H1 (cell line): ENCODE measurements around the gene VENTX. TPM values are rescaled to one million over a fixed set of nuclear protein-coding genes. Genes with fewer than 3 reads are reported as not detected.

ENCODE experiments used
- CTCF ChIA-PET: fragments of 300-600 bp; sonication (Branson Sonifier 250); formaldehyde crosslinking; loops from one replicate; lab custom pipeline; 2021; ENCODE audit not compliant: partially characterized antibody; lab: Charles Lee
- POLR2A ChIA-PET: fragments of 300-600 bp; sonication (Branson Sonifier 250); formaldehyde crosslinking; loops from one replicate; lab custom pipeline; 2021; ENCODE audit warnings: inconsistent platforms; ENCODE audit not compliant: partially characterized antibody; lab: Charles Lee
- DNase-seq, 2 experiments: peaks; one replicate each; pipeline versions ENCODE4 v3.0.0 to v3.0.0-alpha.2; 2010 to 2022; ENCODE audit warnings: low spot score in 2 of 2, low read depth in 1 of 2, mixed read lengths in 1 of 2
- FAIRE-seq: peaks from 2 replicates; lab custom pipeline; 2011; peaks lifted over from hg19 to GRCh38; lab: Jason Lieb, UNC
- H2AFZ ChIP-seq: 2 replicates; pipeline ENCODE4 v1.8.1; 2012; ENCODE audit warnings: low read length, inconsistent platforms
- H2AK5ac ChIP-seq: 2 replicates; pipeline ENCODE4 v1.6.1; 2013; ENCODE audit warnings: low read depth, low read length
- H2BK120ac ChIP-seq: replicated peaks from 2 replicates; pipeline ENCODE3; 2013; ENCODE audit warnings: low read depth, low read length, inconsistent platforms
- H2BK12ac ChIP-seq: 2 replicates; pipeline ENCODE4 v1.6.1; 2013; ENCODE audit warnings: low read depth, low read length
- H2BK15ac ChIP-seq: 2 replicates; pipeline ENCODE4 v1.6.1; 2013; ENCODE audit warnings: low read length
- H2BK20ac ChIP-seq: 2 replicates; pipeline ENCODE4 v1.6.1; 2013; ENCODE audit warnings: low read length
- H2BK5ac ChIP-seq: 2 replicates; pipeline ENCODE4 v1.6.1; 2013; ENCODE audit warnings: low read depth, low read length
- H3K14ac ChIP-seq: 2 replicates; pipeline ENCODE4 v1.6.1; 2013; ENCODE audit warnings: inconsistent platforms; ENCODE audit not compliant: insufficient read length
- H3K18ac ChIP-seq: 2 replicates; pipeline ENCODE4 v1.6.1; 2013; ENCODE audit warnings: low read length; ENCODE audit errors: extremely low read depth
- H3K23ac ChIP-seq: 2 replicates; pipeline ENCODE4 v1.6.1; 2013; ENCODE audit warnings: inconsistent platforms; ENCODE audit not compliant: insufficient read length
- H3K23me2 ChIP-seq: 2 replicates; pipeline ENCODE4 v1.6.1; 2013; ENCODE audit warnings: low read depth, low read length
- H3K27ac ChIP-seq: 2 replicates; pipeline ENCODE4 v1.6.1; 2011; ENCODE audit warnings: low read depth, low read length, inconsistent platforms
- H3K27me3 ChIP-seq, 4 experiments: replicated peaks in 1 of 4; 1 replicate in 1 of 4; 2 replicates in 3 of 4; pipeline versions ENCODE4 v1.6.1 to v1.8.1; 2011 to 2013; ENCODE audit warnings: low read length in 3 of 4, mild to moderate bottlenecking in 3 of 4, inconsistent platforms in 2 of 4, mixed read lengths in 2 of 4, moderate library complexity in 1 of 4; ENCODE audit not compliant: control insufficient read depth in 3 of 4, insufficient read depth in 3 of 4; ENCODE audit errors: extremely low read depth in 1 of 4
- H3K36me3 ChIP-seq, 4 experiments: 2 replicates each; pipeline versions ENCODE4 v1.6.1 to v1.8.1; 2011 to 2013; ENCODE audit warnings: mild to moderate bottlenecking in 4 of 4, low read length in 3 of 4, moderate library complexity in 2 of 4, control low read depth in 1 of 4, inconsistent platforms in 1 of 4; ENCODE audit not compliant: insufficient read depth in 4 of 4, control insufficient read depth in 2 of 4
- H3K4ac ChIP-seq: replicated peaks from 2 replicates; pipeline ENCODE3; 2013; ENCODE audit warnings: low read length, low read depth, mixed read lengths, inconsistent platforms; ENCODE audit not compliant: insufficient read length
- H3K4me1 ChIP-seq, 4 experiments: replicated peaks in 1 of 4; 1 replicate in 1 of 4; 2 replicates in 3 of 4; pipeline versions ENCODE4 v1.6.1 to v1.8.1; 2011 to 2013; ENCODE audit warnings: low read length in 3 of 4, inconsistent platforms in 2 of 4, mixed read lengths in 1 of 4; ENCODE audit not compliant: insufficient read depth in 4 of 4, control insufficient read depth in 3 of 4
- H3K4me2 ChIP-seq, 2 experiments: 2 replicates each; pipeline versions ENCODE4 v1.6.1 to v1.8.1; 2011 to 2013; ENCODE audit warnings: low read depth in 2 of 2, low read length in 2 of 2, control low read depth in 1 of 2, inconsistent platforms in 1 of 2, mild to moderate bottlenecking in 1 of 2; ENCODE audit not compliant: insufficient read depth in 1 of 2
- H3K4me3 ChIP-seq, 4 experiments: fragments of 200-600, 300-600 bp in 1 of 4; sonication (generic), shearing (Covaris generic), sonication (Bioruptor Twin) in 1 of 4; 2 replicates each; pipeline versions ENCODE4 v1.5.1 to v1.8.1; 2011 to 2016; ENCODE audit warnings: low read length in 4 of 4, low read depth in 3 of 4, control low read depth in 2 of 4, inconsistent platforms in 2 of 4, mild to moderate bottlenecking in 2 of 4, mixed read lengths in 1 of 4, moderate library complexity in 1 of 4; ENCODE audit not compliant: insufficient read depth in 2 of 4; ENCODE audit errors: extremely low read depth in 1 of 4
- H3K56ac ChIP-seq: replicated peaks from 2 replicates; pipeline ENCODE3; 2013; ENCODE audit warnings: low read depth, mild to moderate bottlenecking, mixed read lengths, low read length, inconsistent platforms; ENCODE audit not compliant: insufficient read length
- H3K79me1 ChIP-seq: 2 replicates; pipeline ENCODE4 v1.6.1; 2013; ENCODE audit warnings: low read depth, low read length, control low read depth
- H3K79me2 ChIP-seq, 2 experiments: 2 replicates each; pipeline versions ENCODE4 v1.6.1 to v1.8.1; 2012 to 2013; ENCODE audit warnings: low read length in 2 of 2, mild to moderate bottlenecking in 2 of 2, inconsistent platforms in 1 of 2; ENCODE audit not compliant: insufficient read depth in 2 of 2, control insufficient read depth in 1 of 2
- H3K9ac ChIP-seq, 4 experiments: replicated peaks in 1 of 4; 1 replicate in 1 of 4; 2 replicates in 3 of 4; pipeline versions ENCODE4 v1.6.1 to v1.8.1; 2011 to 2013; ENCODE audit warnings: low read depth in 3 of 4, low read length in 3 of 4, control low read depth in 2 of 4, mild to moderate bottlenecking in 2 of 4, moderate library complexity in 2 of 4, inconsistent platforms in 1 of 4; ENCODE audit errors: extremely low read depth in 1 of 4
- H3K9me3 ChIP-seq, 2 experiments: 2 replicates each; pipeline versions ENCODE4 v1.6.1 to v1.8.1; 2012 to 2013; ENCODE audit warnings: mild to moderate bottlenecking in 2 of 2, moderate library complexity in 2 of 2, control low read depth in 1 of 2, inconsistent platforms in 1 of 2, low read depth in 1 of 2, low read length in 1 of 2, mixed read lengths in 1 of 2; ENCODE audit not compliant: insufficient read depth in 2 of 2
- H4K20me1 ChIP-seq, 2 experiments: replicated peaks in 1 of 2; 2 replicates each; pipeline versions ENCODE3 to v1.8.1; 2011 to 2013; ENCODE audit warnings: inconsistent platforms in 2 of 2, low read length in 2 of 2, mild to moderate bottlenecking in 1 of 2; ENCODE audit not compliant: insufficient read depth in 2 of 2, control insufficient read depth in 1 of 2
- H4K5ac ChIP-seq: 2 replicates; pipeline ENCODE4 v1.6.1; 2013; ENCODE audit warnings: low read length, low read depth, mixed read lengths, inconsistent platforms; ENCODE audit not compliant: insufficient read length
- H4K8ac ChIP-seq: 2 replicates; pipeline ENCODE4 v1.8.0; 2013; ENCODE audit warnings: mild to moderate bottlenecking, moderate library complexity, low read length, inconsistent platforms; ENCODE audit not compliant: insufficient read depth; ENCODE audit errors: extremely low read depth
- H4K91ac ChIP-seq: replicated peaks from 2 replicates; pipeline ENCODE3; 2013; ENCODE audit warnings: low read length, mixed read lengths, inconsistent platforms; ENCODE audit not compliant: insufficient read length
- CTBP2 ChIP-seq: IDR thresholded peaks from 2 replicates; pipeline ENCODE4 v1.7.0; 2011; ENCODE audit warnings: borderline replicate concordance, mild to moderate bottlenecking, moderate library complexity, mixed read lengths, low read length; ENCODE audit not compliant: insufficient read depth, insufficient read length
- EZH2 ChIP-seq: fragments of 200-600 bp; sonication (generic); IDR thresholded peaks from 2 replicates; pipeline ENCODE4 v1.7.1; 2012; ENCODE audit warnings: low read depth, mild to moderate bottlenecking, moderate library complexity, low read length, inconsistent platforms; ENCODE audit not compliant: severe bottlenecking
- POLR2A ChIP-seq, 2 experiments: IDR thresholded peaks; 1 replicate in 1 of 2; 2 replicates in 1 of 2; pipeline ENCODE4 v1.6.1; 2011; ENCODE audit warnings: low read depth in 2 of 2, low read length in 2 of 2, mild to moderate bottlenecking in 2 of 2; ENCODE audit errors: control extremely low read depth in 1 of 2
- POLR2AphosphoS5 ChIP-seq: IDR thresholded peaks from 2 replicates; pipeline ENCODE4 v1.6.1; 2011; ENCODE audit warnings: low read depth, low read length
- RXRA ChIP-seq: IDR thresholded peaks from 2 replicates; pipeline ENCODE4 v1.6.1; 2011; ENCODE audit warnings: low read depth, mild to moderate bottlenecking, low read length, moderate library complexity; ENCODE audit not compliant: insufficient read depth
- SIN3A ChIP-seq, 2 experiments: IDR thresholded peaks in 1 of 2; conservative IDR thresholded peaks in 1 of 2; 2 replicates each; pipeline ENCODE4 v1.6.1; 2011 to 2012; ENCODE audit warnings: low read length in 2 of 2, improper control_type of control experiment in 1 of 2, low read depth in 1 of 2, mild to moderate bottlenecking in 1 of 2
- SP2 ChIP-seq: IDR thresholded peaks from 2 replicates; pipeline ENCODE4 v1.6.1; 2012; ENCODE audit warnings: mild to moderate bottlenecking, low read length, inconsistent platforms
- ZNF274 ChIP-seq: IDR thresholded peaks from 2 replicates; pipeline ENCODE4 v1.7.0; 2012; ENCODE audit warnings: low read length, borderline replicate concordance; ENCODE audit errors: extremely low read depth
- WGBS, 2 experiments: shearing (Covaris generic) in 1 of 2; methylation state at CpG; one replicate each; pipeline versions ENCODE4 v1.1.6 to v1.1.7; 2013 to 2015; ENCODE audit warnings: low lambda C conversion rate in 2 of 2, mixed read lengths in 2 of 2, inconsistent platforms in 1 of 2, low coverage in 1 of 2, missing lambda C conversion rate in 1 of 2; ENCODE audit not compliant: insufficient replicate concordance in 2 of 2, insufficient coverage in 1 of 2, insufficient read length in 1 of 2; ENCODE audit errors: extremely low coverage in 1 of 2, missing lambda C conversion rate in 1 of 2; 5-methylcytosine and 5-hydroxymethylcytosine counted together
- polyA plus RNA-seq, 7 experiments: library from polyadenylated mRNA; depleted of rRNA in 3 of 7; stranded (reverse) in 5 of 7; unstranded in 2 of 7; fragments of >200 nt in 5 of 7; fragments of 200-250 nt in 2 of 7; gene quantifications; 1 replicate in 5 of 7; 2 replicates in 1 of 7; 4 replicates in 1 of 7; pipeline versions ENCODE4 v1.2.1 to v1.2.3, GENCODE V29; 2011 to 2013; ENCODE audit warnings: missing spikeins in 2 of 7, mixed read lengths in 2 of 7
- total RNA-seq: library from RNA; stranded (reverse); fragmentation: NEBNext Ultra II Directional; extraction: Animal tissue kit (Norgen Biotek cat#: 25700); gene quantifications from 2 replicates; pipeline ENCODE4 v1.2.1, GENCODE V29; 2021

The VENTX gene
- total and polyA plus RNA-seq, 2 of the 8 experiments (the other 6 are each of a cell fraction or from before 2014, with no cell fraction given): 5.6 TPM

DNA sequence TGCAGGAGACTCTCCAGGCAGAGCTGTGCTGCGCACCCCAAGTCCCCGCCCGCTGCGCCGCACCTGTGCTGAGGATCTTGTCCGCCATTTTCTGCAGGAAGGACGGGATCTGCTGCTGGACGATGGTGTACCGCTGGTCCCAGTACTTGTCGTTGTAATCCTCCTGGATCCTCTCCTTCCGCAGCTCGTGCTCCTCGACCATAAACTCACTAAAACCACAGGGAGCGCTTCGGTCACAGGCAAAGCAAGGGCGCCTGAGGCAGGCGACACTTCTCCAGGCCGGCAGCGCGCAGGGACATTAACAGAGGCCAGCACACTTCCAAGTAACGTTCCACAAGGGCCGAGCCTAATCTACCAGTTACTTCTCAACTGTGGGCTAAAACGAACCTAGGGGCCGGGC is 52.1 kb downstream of the VENTX start:
- H3K9me3 ChIP-seq: no peaks in the 10 kb centered on the region
- H2AK5ac ChIP-seq: no peak overlapping the region
- no peak overlapping the region for H3K4ac ChIP-seq
- no peak overlapping the region for H2BK20ac ChIP-seq
- H3K79me2 ChIP-seq: no peaks in the 10 kb centered on the region
- H2BK5ac ChIP-seq: no peak overlapping the region
- H3K18ac ChIP-seq: no peak overlapping the region
- no peaks in the 10 kb centered on the region for H3K79me1 ChIP-seq
- H3K9ac ChIP-seq: no peak overlapping the region
- no peak overlapping the region for H4K91ac ChIP-seq
- no peaks in the 10 kb centered on the region for H3K23me2 ChIP-seq
- no peak overlapping the region for H4K8ac ChIP-seq
- no peak overlapping the region for H3K56ac ChIP-seq
- no peak for TF ChIP-seq EZH2
- TF ChIP-seq ZNF274: no peak
- TF ChIP-seq SIN3A (conservative IDR thresholded peaks at IDR 0.05 in 1 of 2, IDR thresholded peaks at IDR 0.05 in 1 of 2; ENCODE audit: low read depth in 1 of 2, low read length in 2 of 2): no peak
- TF ChIP-seq RXRA: no peak
- TF ChIP-seq SP2: no peak
- no peak for TF ChIP-seq CTBP2
- TF ChIP-seq POLR2A (IDR thresholded peaks at IDR 0.05; ENCODE audit: control extremely low read depth in 1 of 2, low read depth in 2 of 2, low read length in 2 of 2): no peak
- no peak for TF ChIP-seq POLR2AphosphoS5
- H3K36me3 ChIP-seq: peaks cover 9 to 38% (median 21%) of the 10 kb centered on the region in 4 experiments
- DNase-seq (no peak), FAIRE-seq (no peak)
- no peak overlapping the region for H2BK12ac ChIP-seq
- H3K27me3 ChIP-seq: no peaks in the 10 kb centered on the region
- no peak overlapping the region for H2AFZ ChIP-seq
- WGBS, 2 experiments: 93% methylated on average over 24 of the region's 24 CpGs; no CpG with 5 or more reads in 1 of the 2 experiments
- H3K4me1 ChIP-seq: no peaks in the 10 kb centered on the region
- H3K4me3 ChIP-seq: no peak overlapping the region
- POLR2A ChIA-PET: no interaction called here
- H3K4me2 ChIP-seq: no peak overlapping the region
- no peak overlapping the region for H3K14ac ChIP-seq
- H4K5ac ChIP-seq: no peak overlapping the region
- no peak overlapping the region for H3K23ac ChIP-seq
- no peak overlapping the region for H2BK120ac ChIP-seq
- H3K27ac ChIP-seq: no peak overlapping the region
- H4K20me1 ChIP-seq: peaks cover 0 to 3% of the 10 kb centered on the region in 2 experiments
- H2BK15ac ChIP-seq: no peak overlapping the region
- CTCF ChIA-PET: no interaction called here
